ENCODE measurements around the gene PCNX2. TPM values are rescaled to one million over a fixed set of nuclear protein-coding genes. Genes with fewer than 3 reads are reported as not detected.

Gene PCNX2
- total RNA-seq, 2 donors from 2014 or later, result 24.1 to 72.1 TPM

DNA sequence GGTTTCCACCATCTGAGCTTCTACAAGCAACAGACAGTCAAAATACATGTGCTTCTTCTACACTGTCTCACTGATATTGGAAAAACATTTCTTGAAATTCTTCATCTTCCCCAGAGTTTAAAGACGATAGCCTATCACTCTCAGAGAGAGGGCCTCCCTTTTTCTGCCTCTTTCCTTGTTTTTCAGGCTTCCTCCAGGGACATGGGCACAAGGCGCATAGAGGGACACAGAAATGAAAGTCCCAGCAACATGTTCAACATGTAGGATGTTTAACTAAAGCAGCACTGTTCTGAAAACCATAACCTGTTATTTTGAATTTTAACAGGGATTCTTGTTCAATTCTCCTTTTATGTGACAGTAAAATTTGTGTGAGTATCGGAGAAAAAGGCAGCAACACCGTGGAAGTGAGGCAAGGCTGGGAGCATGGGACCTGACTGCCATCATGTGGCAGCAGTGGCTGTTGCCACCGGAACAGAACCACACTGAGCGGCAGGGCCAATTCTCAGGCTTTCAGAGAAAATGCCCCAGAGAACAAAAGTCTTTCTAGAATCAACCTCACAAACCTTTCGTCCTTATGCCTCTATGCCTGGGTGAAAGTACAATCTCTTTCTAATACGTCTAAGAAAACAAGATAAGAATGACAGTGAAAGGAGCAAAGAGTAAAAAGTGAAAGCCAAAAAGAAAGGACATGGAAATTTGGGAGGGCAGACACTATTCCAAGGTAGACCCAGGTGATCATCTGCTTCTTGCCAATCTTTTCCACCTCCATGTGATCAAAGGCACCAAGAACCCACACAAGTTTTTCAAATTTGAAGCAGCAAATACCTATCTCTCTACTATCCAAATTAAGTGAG, 54.5 kb downstream of the PCNX2 start:
- ATAC-seq, result peak; percentile 70
- no peaks in the 10 kb centered on the region for H3K9me3 ChIP-seq
- H3K36me3 ChIP-seq (replicated peaks in 1 of 2; ENCODE audit: insufficient read depth in 1 of 2, low read depth in 2 of 2), result no peaks in the 10 kb centered on the region
- WGBS, 2 donors, result 27 to 35% methylated on average over 8 of the region's 8 CpGs
- H3K27me3 ChIP-seq, result no peaks in the 10 kb centered on the region
- DNase-seq, result peak; percentile 55 to 71 (median 66)
- intact Hi-C loops (cut with DNase I), result no loop called here
- H3K4me3 ChIP-seq, result no peak overlapping the region
- H3K27ac ChIP-seq, result peak overlapping the region in 3 of 4 donors; percentile 21 to 70 (median 37)
- peak; percentile 57 to 84 (median 78) for TF ChIP-seq CTCF (IDR thresholded peaks at IDR 0.05)
- no peak for TF ChIP-seq POLR2A (IDR thresholded peaks at IDR 0.05)
- H3K4me1 ChIP-seq, result peaks cover 21% of the 10 kb centered on the region

GRCh38 chr1:233240371-233240770, 55.2 kb downstream of the PCNX2 start:
- Histone ChIP-seq H3K4me3 (no peak overlapping the region), H3K9me3 (no peaks in the 10 kb centered on the region), H3K4me1 (peaks cover 21% of the 10 kb centered on the region), H3K36me3 (replicated peaks in 1 of 2; ENCODE audit: insufficient read depth in 1 of 2, low read depth in 2 of 2) (no peaks in the 10 kb centered on the region), H3K27ac (peak overlapping the region in 1 of 4 donors; percentile 21), H3K27me3 (no peaks in the 10 kb centered on the region)
- 80 to 86% methylated on average over 5 of the region's 5 CpGs for WGBS, 2 donors
- ATAC-seq, result no peak
- DNase-seq, result no peak
- TF ChIP-seq POLR2A (IDR thresholded peaks at IDR 0.05) (no peak), CTCF (IDR thresholded peaks at IDR 0.05) (no peak)
- intact Hi-C loops (cut with DNase I), result no loop called here

DNA sequence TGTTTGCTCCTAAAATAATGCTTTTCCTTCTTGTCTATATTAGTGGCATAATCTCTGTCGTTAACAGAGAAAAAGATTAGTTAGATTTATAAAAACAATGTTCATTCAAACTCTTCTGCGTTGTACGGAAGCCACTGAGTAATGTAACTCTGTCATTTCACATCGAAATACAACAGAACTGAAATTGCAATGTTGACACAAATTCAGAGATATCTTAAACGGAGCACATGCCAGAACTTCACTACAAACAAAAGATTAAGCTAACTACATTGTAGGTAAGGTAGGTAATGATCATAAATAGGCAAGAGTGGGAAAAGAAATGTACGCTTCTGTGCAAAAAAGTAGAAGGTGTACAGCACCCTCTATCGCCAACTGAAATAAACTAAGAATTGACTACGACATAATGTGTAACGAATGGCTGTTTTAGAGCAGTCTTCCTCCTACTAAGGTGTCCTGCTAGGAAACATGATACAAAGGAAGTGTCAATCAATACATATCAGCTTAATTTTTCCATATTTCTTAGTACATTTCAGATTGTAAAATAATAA, 56.6 kb downstream of the PCNX2 start:
- no peak overlapping the region for H3K27ac ChIP-seq
- intact Hi-C loops (cut with DNase I), result no loop called here
- H3K4me1 ChIP-seq, result peaks cover 16% of the 10 kb centered on the region
- TF ChIP-seq CTCF (IDR thresholded peaks at IDR 0.05), result peak in 1 of 7 experiments; percentile 11
- TF ChIP-seq POLR2A (IDR thresholded peaks at IDR 0.05), result no peak
- no peaks in the 10 kb centered on the region for H3K36me3 ChIP-seq (replicated peaks in 1 of 2; ENCODE audit: insufficient read depth in 1 of 2, low read depth in 2 of 2)
- no peak for DNase-seq
- WGBS, 2 donors, result 74 to 80% methylated on average over 9 of the region's 9 CpGs
- H3K4me3 ChIP-seq, result no peak overlapping the region
- no peaks in the 10 kb centered on the region for H3K9me3 ChIP-seq
- ATAC-seq, result no peak
- H3K27me3 ChIP-seq, result no peaks in the 10 kb centered on the region

GRCh38 chr1:233237647-233238046, 57.9 kb downstream of the PCNX2 start:
- H3K27me3 ChIP-seq, result no peaks in the 10 kb centered on the region
- no peak overlapping the region for H3K27ac ChIP-seq
- TF ChIP-seq POLR2A (IDR thresholded peaks at IDR 0.05) (no peak), CTCF (IDR thresholded peaks at IDR 0.05) (no peak)
- no peaks in the 10 kb centered on the region for H3K9me3 ChIP-seq
- 83 to 87% methylated on average over 3 of the region's 3 CpGs for WGBS, 2 donors
- ATAC-seq (no peak), DNase-seq (no peak)
- intact Hi-C loops (cut with DNase I), result no loop called here
- H3K4me1 ChIP-seq, result peaks cover 9% of the 10 kb centered on the region
- no peaks in the 10 kb centered on the region for H3K36me3 ChIP-seq (replicated peaks in 1 of 2; ENCODE audit: insufficient read depth in 1 of 2, low read depth in 2 of 2)
- no peak overlapping the region for H3K4me3 ChIP-seq

All from body of pancreas (tissue), 4 donors.